Measurements from ENCODE around the gene RIPOR1.

RIPOR1 gene

GRCh38 chr16:67541391-67542263 lies 13.0 kb downstream of the RIPOR1 start:
- H3K27ac ChIP-seq (replicated peaks), result no peak overlapping the region
- H3K27me3 ChIP-seq (ENCODE audit: insufficient read depth, poor library complexity, severe bottlenecking), result no peaks in the 10 kb centered on the region
- H3K4me3 ChIP-seq (replicated peaks; ENCODE audit: insufficient read depth, low read length), result no peak overlapping the region
- TF ChIP-seq POLR2AphosphoS5 (IDR thresholded peaks at IDR 0.05; ENCODE audit: low read depth), result no peak
- TF ChIP-seq, protein P1, sequence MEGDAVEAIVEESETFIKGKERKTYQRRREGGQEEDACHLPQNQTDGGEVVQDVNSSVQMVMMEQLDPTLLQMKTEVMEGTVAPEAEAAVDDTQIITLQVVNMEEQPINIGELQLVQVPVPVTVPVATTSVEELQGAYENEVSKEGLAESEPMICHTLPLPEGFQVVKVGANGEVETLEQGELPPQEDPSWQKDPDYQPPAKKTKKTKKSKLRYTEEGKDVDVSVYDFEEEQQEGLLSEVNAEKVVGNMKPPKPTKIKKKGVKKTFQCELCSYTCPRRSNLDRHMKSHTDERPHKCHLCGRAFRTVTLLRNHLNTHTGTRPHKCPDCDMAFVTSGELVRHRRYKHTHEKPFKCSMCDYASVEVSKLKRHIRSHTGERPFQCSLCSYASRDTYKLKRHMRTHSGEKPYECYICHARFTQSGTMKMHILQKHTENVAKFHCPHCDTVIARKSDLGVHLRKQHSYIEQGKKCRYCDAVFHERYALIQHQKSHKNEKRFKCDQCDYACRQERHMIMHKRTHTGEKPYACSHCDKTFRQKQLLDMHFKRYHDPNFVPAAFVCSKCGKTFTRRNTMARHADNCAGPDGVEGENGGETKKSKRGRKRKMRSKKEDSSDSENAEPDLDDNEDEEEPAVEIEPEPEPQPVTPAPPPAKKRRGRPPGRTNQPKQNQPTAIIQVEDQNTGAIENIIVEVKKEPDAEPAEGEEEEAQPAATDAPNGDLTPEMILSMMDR (IDR thresholded peaks at IDR 0.05; ENCODE audit: insufficient read depth, low read length), result no peak
- TF ChIP-seq SPI1 (IDR thresholded peaks at IDR 0.05; ENCODE audit: borderline replicate concordance, low read depth), result no peak
- TF ChIP-seq, protein P2, sequence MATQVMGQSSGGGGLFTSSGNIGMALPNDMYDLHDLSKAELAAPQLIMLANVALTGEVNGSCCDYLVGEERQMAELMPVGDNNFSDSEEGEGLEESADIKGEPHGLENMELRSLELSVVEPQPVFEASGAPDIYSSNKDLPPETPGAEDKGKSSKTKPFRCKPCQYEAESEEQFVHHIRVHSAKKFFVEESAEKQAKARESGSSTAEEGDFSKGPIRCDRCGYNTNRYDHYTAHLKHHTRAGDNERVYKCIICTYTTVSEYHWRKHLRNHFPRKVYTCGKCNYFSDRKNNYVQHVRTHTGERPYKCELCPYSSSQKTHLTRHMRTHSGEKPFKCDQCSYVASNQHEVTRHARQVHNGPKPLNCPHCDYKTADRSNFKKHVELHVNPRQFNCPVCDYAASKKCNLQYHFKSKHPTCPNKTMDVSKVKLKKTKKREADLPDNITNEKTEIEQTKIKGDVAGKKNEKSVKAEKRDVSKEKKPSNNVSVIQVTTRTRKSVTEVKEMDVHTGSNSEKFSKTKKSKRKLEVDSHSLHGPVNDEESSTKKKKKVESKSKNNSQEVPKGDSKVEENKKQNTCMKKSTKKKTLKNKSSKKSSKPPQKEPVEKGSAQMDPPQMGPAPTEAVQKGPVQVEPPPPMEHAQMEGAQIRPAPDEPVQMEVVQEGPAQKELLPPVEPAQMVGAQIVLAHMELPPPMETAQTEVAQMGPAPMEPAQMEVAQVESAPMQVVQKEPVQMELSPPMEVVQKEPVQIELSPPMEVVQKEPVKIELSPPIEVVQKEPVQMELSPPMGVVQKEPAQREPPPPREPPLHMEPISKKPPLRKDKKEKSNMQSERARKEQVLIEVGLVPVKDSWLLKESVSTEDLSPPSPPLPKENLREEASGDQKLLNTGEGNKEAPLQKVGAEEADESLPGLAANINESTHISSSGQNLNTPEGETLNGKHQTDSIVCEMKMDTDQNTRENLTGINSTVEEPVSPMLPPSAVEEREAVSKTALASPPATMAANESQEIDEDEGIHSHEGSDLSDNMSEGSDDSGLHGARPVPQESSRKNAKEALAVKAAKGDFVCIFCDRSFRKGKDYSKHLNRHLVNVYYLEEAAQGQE (IDR thresholded peaks at IDR 0.05; ENCODE audit: insufficient replicate concordance, low read depth), result no peak
- no peak for TF ChIP-seq GABPA (IDR thresholded peaks at IDR 0.05; ENCODE audit: low read depth)
- no peak for DNase-seq (ENCODE audit: low read depth in 1 of 2, low spot score in 1 of 2)

DNA sequence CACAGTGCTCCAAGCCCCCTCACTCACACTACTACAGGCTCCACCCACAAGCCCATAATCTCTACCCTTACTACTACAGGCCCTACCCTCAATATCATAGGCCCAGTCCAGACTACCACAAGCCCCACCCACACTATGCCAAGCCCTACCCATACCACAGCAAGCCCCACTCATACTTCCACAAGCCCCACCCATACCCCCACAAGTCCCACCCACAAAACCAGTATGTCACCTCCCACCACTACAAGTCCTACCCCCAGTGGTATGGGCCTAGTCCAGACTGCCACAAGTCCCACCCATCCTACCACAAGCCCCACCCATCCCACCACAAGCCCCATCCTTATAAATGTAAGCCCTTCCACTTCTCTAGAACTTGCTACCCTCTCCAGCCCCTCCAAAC lies 13.8 kb downstream of the RIPOR1 start:
- Histone ChIP-seq H3K27ac (replicated peaks) (no peak overlapping the region), H3K27me3 (ENCODE audit: insufficient read depth, poor library complexity, severe bottlenecking) (no peaks in the 10 kb centered on the region), H3K4me3 (replicated peaks; ENCODE audit: insufficient read depth, low read length) (no peak overlapping the region)
- TF ChIP-seq SPI1 (IDR thresholded peaks at IDR 0.05; ENCODE audit: borderline replicate concordance, low read depth), result no peak
- TF ChIP-seq, protein P2 (IDR thresholded peaks at IDR 0.05; ENCODE audit: insufficient replicate concordance, low read depth), result no peak
- TF ChIP-seq POLR2AphosphoS5 (IDR thresholded peaks at IDR 0.05; ENCODE audit: low read depth), result no peak
- TF ChIP-seq, protein P1 (IDR thresholded peaks at IDR 0.05; ENCODE audit: insufficient read depth, low read length), result no peak
- no peak for TF ChIP-seq GABPA (IDR thresholded peaks at IDR 0.05; ENCODE audit: low read depth)
- peak in 1 of 2 experiments; percentile 67 for DNase-seq (ENCODE audit: low read depth in 1 of 2, low spot score in 1 of 2)

- Histone ChIP-seq H3K27ac (replicated peaks) (no peak overlapping the region), H3K27me3 (ENCODE audit: insufficient read depth, poor library complexity, severe bottlenecking) (no peaks in the 10 kb centered on the region), H3K4me3 (replicated peaks; ENCODE audit: insufficient read depth, low read length) (no peak overlapping the region)
- TF ChIP-seq, protein P1 (IDR thresholded peaks at IDR 0.05; ENCODE audit: insufficient read depth, low read length), result no peak
- TF ChIP-seq, protein P2 (IDR thresholded peaks at IDR 0.05; ENCODE audit: insufficient replicate concordance, low read depth), result no peak
- TF ChIP-seq SPI1 (IDR thresholded peaks at IDR 0.05; ENCODE audit: borderline replicate concordance, low read depth) (no peak), POLR2AphosphoS5 (IDR thresholded peaks at IDR 0.05; ENCODE audit: low read depth) (no peak), GABPA (IDR thresholded peaks at IDR 0.05; ENCODE audit: low read depth) (no peak)
- no peak for DNase-seq (ENCODE audit: low read depth in 1 of 2, low spot score in 1 of 2)
Measured at GRCh38 chr16:67543036-67543435, 14.4 kb downstream of the RIPOR1 start.
